ENCODE data around the gene TAS2R20. TPM values are rescaled to one million over a fixed set of nuclear protein-coding genes. Genes with fewer than 3 reads are reported as not detected.

The TAS2R20 gene
- total RNA-seq, 1 experiment from 2014 or later = 0.11 TPM

GRCh38 chr12:10965476-10965875 lies 32.6 kb downstream of the TAS2R20 start:
- Histone ChIP-seq H3K4me3 (ENCODE audit: low read length) (no peak overlapping the region), H3K27ac (ENCODE audit: low read length) (no peak overlapping the region), H3F3A (ENCODE audit: low read length, unreplicated experiment) (no peaks in the 10 kb centered on the region), H3K9me2 (replicated peaks; ENCODE audit: low read length) (no peaks in the 10 kb centered on the region), H3K79me2 (ENCODE audit: low read length) (no peaks in the 10 kb centered on the region), H4K20me1 (ENCODE audit: low read length) (no peaks in the 10 kb centered on the region), H3K27me3 (ENCODE audit: low read length) (no peaks in the 10 kb centered on the region), H3K9ac (ENCODE audit: low read length) (no peak overlapping the region), H3K36me3 (ENCODE audit: low read depth, low read length) (no peaks in the 10 kb centered on the region), H3K4me2 (ENCODE audit: low read length) (no peak overlapping the region), H2AFZ (ENCODE audit: low read length) (no peak overlapping the region), H3K4me1 (ENCODE audit: insufficient read depth, low read length) (no peaks in the 10 kb centered on the region), H3K9me3 (ENCODE audit: low read length) (no peaks in the 10 kb centered on the region)
- ChIA-PET CTCF (no interaction called here), POLR2A (ENCODE audit: unreplicated experiment) (no interaction called here)
- no peak for DNase-seq
- BruUV-seq (replicated peaks) = no TSS peak
- TF ChIP-seq EZH2 (IDR thresholded peaks at IDR 0.05; ENCODE audit: low read length, unreplicated experiment) = no peak
- TF ChIP-seq EZH2phosphoT487 (IDR thresholded peaks at IDR 0.05; ENCODE audit: borderline replicate concordance, low read length) = no peak
- no peak for TF ChIP-seq CTCF (conservative IDR thresholded peaks at IDR 0.05; ENCODE audit: low read depth, low read length)
- ATAC-seq = no peak
- intact Hi-C loops (cut with micrococcal nuclease) = no loop called here

- ChIA-PET CTCF (no interaction called here), POLR2A (ENCODE audit: unreplicated experiment) (no interaction called here)
- BruUV-seq (replicated peaks) = no TSS peak
- Histone ChIP-seq H3K79me2 (ENCODE audit: low read length) (no peaks in the 10 kb centered on the region), H3K4me2 (ENCODE audit: low read length) (no peak overlapping the region), H3K4me1 (ENCODE audit: insufficient read depth, low read length) (no peaks in the 10 kb centered on the region), H3K36me3 (ENCODE audit: low read depth, low read length) (no peaks in the 10 kb centered on the region), H3K4me3 (ENCODE audit: low read length) (no peak overlapping the region), H4K20me1 (ENCODE audit: low read length) (no peaks in the 10 kb centered on the region), H3F3A (ENCODE audit: low read length, unreplicated experiment) (no peaks in the 10 kb centered on the region), H3K27me3 (ENCODE audit: low read length) (no peaks in the 10 kb centered on the region), H3K27ac (ENCODE audit: low read length) (no peak overlapping the region), H3K9me3 (ENCODE audit: low read length) (no peaks in the 10 kb centered on the region), H3K9me2 (replicated peaks; ENCODE audit: low read length) (no peaks in the 10 kb centered on the region), H2AFZ (ENCODE audit: low read length) (no peak overlapping the region), H3K9ac (ENCODE audit: low read length) (no peak overlapping the region)
- no peak for DNase-seq
- no peak for ATAC-seq
- TF ChIP-seq CTCF (conservative IDR thresholded peaks at IDR 0.05; ENCODE audit: low read depth, low read length) = no peak
- TF ChIP-seq EZH2phosphoT487 (IDR thresholded peaks at IDR 0.05; ENCODE audit: borderline replicate concordance, low read length) = no peak
- no peak for TF ChIP-seq EZH2 (IDR thresholded peaks at IDR 0.05; ENCODE audit: low read length, unreplicated experiment)
- intact Hi-C loops (cut with micrococcal nuclease) = no loop called here
These were observed 37.9 kb downstream of the TAS2R20 start for GRCh38 chr12:10960211-10960610.

GRCh38 chr12:10959804-10960203 lies 38.3 kb downstream of the TAS2R20 start:
- H4K20me1 ChIP-seq (ENCODE audit: low read length) = no peaks in the 10 kb centered on the region
- TF ChIP-seq EZH2phosphoT487 (IDR thresholded peaks at IDR 0.05; ENCODE audit: borderline replicate concordance, low read length) (no peak), CTCF (conservative IDR thresholded peaks at IDR 0.05; ENCODE audit: low read depth, low read length) (no peak), EZH2 (IDR thresholded peaks at IDR 0.05; ENCODE audit: low read length, unreplicated experiment) (no peak)
- H3K9me2 ChIP-seq (replicated peaks; ENCODE audit: low read length) = no peaks in the 10 kb centered on the region
- ChIA-PET POLR2A (ENCODE audit: unreplicated experiment) (no interaction called here), CTCF (no interaction called here)
- H3K27me3 ChIP-seq (ENCODE audit: low read length) = no peaks in the 10 kb centered on the region
- intact Hi-C loops (cut with micrococcal nuclease) = no loop called here
- ATAC-seq = no peak
- no peaks in the 10 kb centered on the region for H3K4me1 ChIP-seq (ENCODE audit: insufficient read depth, low read length)
- H3K4me3 ChIP-seq (ENCODE audit: low read length) = no peak overlapping the region
- H2AFZ ChIP-seq (ENCODE audit: low read length) = no peak overlapping the region
- no TSS peak for BruUV-seq (replicated peaks)
- H3K36me3 ChIP-seq (ENCODE audit: low read depth, low read length) = no peaks in the 10 kb centered on the region
- no peaks in the 10 kb centered on the region for H3K79me2 ChIP-seq (ENCODE audit: low read length)
- H3K9ac ChIP-seq (ENCODE audit: low read length) = no peak overlapping the region
- no peak overlapping the region for H3K27ac ChIP-seq (ENCODE audit: low read length)
- no peak overlapping the region for H3K4me2 ChIP-seq (ENCODE audit: low read length)
- no peaks in the 10 kb centered on the region for H3K9me3 ChIP-seq (ENCODE audit: low read length)
- no peaks in the 10 kb centered on the region for H3F3A ChIP-seq (ENCODE audit: low read length, unreplicated experiment)
- no peak for DNase-seq
